Kidney (tissue), 14 donors: ENCODE measurements around the gene ORMDL2. TPM values are rescaled to one million over a fixed set of nuclear protein-coding genes. Genes with fewer than 3 reads are reported as not detected.
"Not testable (repeated sequence)": the region's sequence is repeated elsewhere in the genome, so short reads cannot be mapped to it uniquely, and the experiment has no call there.

ENCODE experiments used
- DNase-seq, 5 donors: peaks; one replicate each; pipeline ENCODE4 v3.0.0-alpha.2; 2013 to 2020
- FAIRE-seq: peaks from 2 replicates; lab custom pipeline; 2012; peaks lifted over from hg19 to GRCh38; lab: Jason Lieb, UNC
- H3K27ac ChIP-seq, 2 donors: one replicate each; pipeline ENCODE4 v1.7.0; 2013; ENCODE audit warnings: low read depth in 2 of 2, low read length in 2 of 2, inconsistent platforms in 1 of 2
- H3K27me3 ChIP-seq: one replicate; pipeline ENCODE4 v1.7.1; 2013; ENCODE audit warnings: low read length, inconsistent platforms; ENCODE audit not compliant: control insufficient read depth, insufficient read depth
- H3K36me3 ChIP-seq, 3 donors: one replicate each; pipeline versions ENCODE4 v1.7.0 to v1.7.1; 2013; ENCODE audit warnings: low read length in 3 of 3, control low read depth in 1 of 3, inconsistent platforms in 1 of 3; ENCODE audit not compliant: insufficient read depth in 3 of 3, control insufficient read depth in 2 of 3
- H3K4me1 ChIP-seq, 3 donors: one replicate each; pipeline versions ENCODE4 v1.7.0 to v1.7.1; 2013; ENCODE audit warnings: low read length in 3 of 3, inconsistent platforms in 1 of 3, low read depth in 1 of 3; ENCODE audit not compliant: control insufficient read depth in 2 of 3, insufficient read depth in 2 of 3
- H3K4me3 ChIP-seq, 3 donors: one replicate each; pipeline versions ENCODE4 v1.7.0 to v1.8.1; 2013; ENCODE audit warnings: low read length in 3 of 3, control low read depth in 1 of 3, inconsistent platforms in 1 of 3
- H3K9ac ChIP-seq, 3 donors: one replicate each; pipeline versions ENCODE4 v1.7.0 to v1.7.1; 2013; ENCODE audit warnings: low read length in 3 of 3, control low read depth in 1 of 3, inconsistent platforms in 1 of 3
- H3K9me3 ChIP-seq, 3 donors: one replicate each; pipeline versions ENCODE4 v1.7.0 to v1.7.1; 2013; ENCODE audit warnings: low read length in 3 of 3, control low read depth in 1 of 3, inconsistent platforms in 1 of 3; ENCODE audit not compliant: control insufficient read depth in 2 of 3, insufficient read depth in 1 of 3
- intact Hi-C: fragments of 100-400 bp; cut with DNase I; formaldehyde crosslinking; loops from one replicate; pipeline ENCODE4 v1.11.1; 2022
- polyA plus RNA-seq: library from polyadenylated mRNA; stranded (reverse); fragments of 350-450 nt; fragmentation: Illumina TruSeq; extraction: RNeasy Lipid Tissue Mini Kit (QIAGEN cat#74804); gene quantifications from one replicate; pipeline ENCODE4 v1.2.3, GENCODE V29; 2014; ENCODE audit warnings: low read depth, low replicate concordance; ENCODE audit not compliant: insufficient read depth
- total RNA-seq: library from RNA; stranded (reverse); fragmentation: NEBNext Ultra II Directional; extraction: Animal tissue kit (Norgen Biotek cat#: 25700); gene quantifications from one replicate; pipeline ENCODE4 v1.2.1, GENCODE V29; 2021
- TF ChIP-seq, protein P1 (sequence below): IDR thresholded peaks from 3 replicates; pipeline ENCODE4 v1.5.1; 2012; ENCODE audit warnings: mild to moderate bottlenecking, moderate library complexity, borderline replicate concordance; ENCODE audit not compliant: insufficient read depth; ENCODE audit errors: extremely low read depth
- donor health status: control.
- donor health status: control.
- donor health status: control.
- donor health status: control.
- donor health status: control.
- donor health status: DM: yes; HTN: yes; CAD: no.
- donor health status: Normal renal cell carcinoma (clear cell type).

The ORMDL2 gene
- total and polyA plus RNA-seq, 2 donors from 2014 or later: 51.2 to 75.9 TPM

- FAIRE-seq: no peak
- intact Hi-C loops: no loop called here
Measured at GRCh38 chr12:55861396-55861795, 43.6 kb downstream of the ORMDL2 start.

GRCh38 chr12:55861871-55862270 is 44.0 kb downstream of the ORMDL2 start:
- H3K9ac ChIP-seq: no peak overlapping the region
- no peak overlapping the region for H3K27ac ChIP-seq
- no peaks in the 10 kb centered on the region for H3K36me3 ChIP-seq
- H3K27me3 ChIP-seq: no peaks in the 10 kb centered on the region
- FAIRE-seq: no peak
- H3K4me3 ChIP-seq: no peak overlapping the region
- H3K4me1 ChIP-seq: no peaks in the 10 kb centered on the region
- H3K9me3 ChIP-seq: peaks cover 0 to 2% (median 0%) of the 10 kb centered on the region in 3 donors
- no peak for DNase-seq
- intact Hi-C loops: no loop called here
- TF ChIP-seq, protein P1, sequence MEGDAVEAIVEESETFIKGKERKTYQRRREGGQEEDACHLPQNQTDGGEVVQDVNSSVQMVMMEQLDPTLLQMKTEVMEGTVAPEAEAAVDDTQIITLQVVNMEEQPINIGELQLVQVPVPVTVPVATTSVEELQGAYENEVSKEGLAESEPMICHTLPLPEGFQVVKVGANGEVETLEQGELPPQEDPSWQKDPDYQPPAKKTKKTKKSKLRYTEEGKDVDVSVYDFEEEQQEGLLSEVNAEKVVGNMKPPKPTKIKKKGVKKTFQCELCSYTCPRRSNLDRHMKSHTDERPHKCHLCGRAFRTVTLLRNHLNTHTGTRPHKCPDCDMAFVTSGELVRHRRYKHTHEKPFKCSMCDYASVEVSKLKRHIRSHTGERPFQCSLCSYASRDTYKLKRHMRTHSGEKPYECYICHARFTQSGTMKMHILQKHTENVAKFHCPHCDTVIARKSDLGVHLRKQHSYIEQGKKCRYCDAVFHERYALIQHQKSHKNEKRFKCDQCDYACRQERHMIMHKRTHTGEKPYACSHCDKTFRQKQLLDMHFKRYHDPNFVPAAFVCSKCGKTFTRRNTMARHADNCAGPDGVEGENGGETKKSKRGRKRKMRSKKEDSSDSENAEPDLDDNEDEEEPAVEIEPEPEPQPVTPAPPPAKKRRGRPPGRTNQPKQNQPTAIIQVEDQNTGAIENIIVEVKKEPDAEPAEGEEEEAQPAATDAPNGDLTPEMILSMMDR: no peak

More at GRCh38 chr12:55861396-55861795, 43.6 kb downstream of the ORMDL2 start:
- H3K27ac ChIP-seq: no peak overlapping the region
- no peak overlapping the region for H3K4me3 ChIP-seq
- TF ChIP-seq, protein P1: no peak
- no peak overlapping the region for H3K9ac ChIP-seq
- peaks cover 0 to 2% (median 0%) of the 10 kb centered on the region in 3 donors for H3K9me3 ChIP-seq
- H3K27me3 ChIP-seq: no peaks in the 10 kb centered on the region
- H3K36me3 ChIP-seq: no peaks in the 10 kb centered on the region
- H3K4me1 ChIP-seq: no peaks in the 10 kb centered on the region
- DNase-seq: no peak

- no peak overlapping the region for H3K9ac ChIP-seq
- no peaks in the 10 kb centered on the region for H3K4me1 ChIP-seq
- intact Hi-C loops: no loop called here
- no peaks in the 10 kb centered on the region for H3K27me3 ChIP-seq
- no peak for FAIRE-seq
- no peaks in the 10 kb centered on the region for H3K36me3 ChIP-seq
- no peak for DNase-seq
- TF ChIP-seq, protein P1: no peak
- H3K9me3 ChIP-seq: peaks cover 0 to 2% (median 0%) of the 10 kb centered on the region in 3 donors
- H3K27ac ChIP-seq: no peak overlapping the region
- H3K4me3 ChIP-seq: no peak overlapping the region
Measured at GRCh38 chr12:55862286-55862685, 44.4 kb downstream of the ORMDL2 start.

- H3K27me3 ChIP-seq, H3K9me3 ChIP-seq, FAIRE-seq, H3K9ac ChIP-seq, H3K4me1 ChIP-seq, H3K27ac ChIP-seq, DNase-seq, H3K36me3 ChIP-seq, H3K4me3 ChIP-seq, intact Hi-C loops: not testable (repeated sequence)
Measured at GRCh38 chr12:55862931-55863330, 45.1 kb downstream of the ORMDL2 start.
